NB4 (cell line): ENCODE results near the gene C2CD3.

ENCODE experiments used
- DNase-seq: peaks from one replicate; pipeline ENCODE4 v3.0.0; 2010; ENCODE audit warnings: low read depth
- H3K4me3 ChIP-seq: one replicate; pipeline ENCODE4 v1.5.1; 2011; ENCODE audit warnings: mild to moderate bottlenecking, low read depth, low read length, moderate library complexity
- CTCF ChIP-seq: IDR thresholded peaks from one replicate; pipeline ENCODE4 v1.5.1; 2012; ENCODE audit warnings: low read depth, low read length
- MAX ChIP-seq: IDR thresholded peaks from 2 replicates; pipeline ENCODE4 v1.6.1; 2011; ENCODE audit warnings: low read depth, low read length
- MYC ChIP-seq: IDR thresholded peaks from 2 replicates; pipeline ENCODE4 v1.6.1; 2011; ENCODE audit warnings: low read depth, low read length
- POLR2A ChIP-seq: IDR thresholded peaks from 2 replicates; pipeline ENCODE4 v1.6.1; 2011; ENCODE audit warnings: mild to moderate bottlenecking; ENCODE audit not compliant: insufficient read length; ENCODE audit errors: extremely low read depth

C2CD3 gene

GRCh38 chr11:74001822-74002286, 168.9 kb downstream of the C2CD3 start:
- no peak for TF ChIP-seq MAX
- no peak for TF ChIP-seq POLR2A
- TF ChIP-seq MYC, result no peak
- no peak overlapping the region for H3K4me3 ChIP-seq
- no peak for DNase-seq

GRCh38 chr11:74000307-74001133, 170.3 kb downstream of the C2CD3 start:
- no peak overlapping the region for H3K4me3 ChIP-seq
- TF ChIP-seq MYC, result no peak
- no peak for TF ChIP-seq MAX
- no peak for TF ChIP-seq POLR2A
- TF ChIP-seq CTCF, result no peak
- DNase-seq, result no peak

GRCh38 chr11:73999581-74000306, 171.1 kb downstream of the C2CD3 start:
- TF ChIP-seq POLR2A, result no peak
- no peak for TF ChIP-seq CTCF
- no peak for DNase-seq
- H3K4me3 ChIP-seq, result no peak overlapping the region

- no peak overlapping the region for H3K4me3 ChIP-seq
- DNase-seq, result no peak
- TF ChIP-seq MYC (no peak), CTCF (no peak), MAX (no peak), POLR2A (no peak)
Measured at GRCh38 chr11:73998846-73999575, 171.8 kb downstream of the C2CD3 start.

- H3K4me3 ChIP-seq, result no peak overlapping the region
- TF ChIP-seq MAX, result no peak
- no peak for TF ChIP-seq MYC
- TF ChIP-seq CTCF, result no peak
- no peak for TF ChIP-seq POLR2A
- no peak for DNase-seq
Measured at GRCh38 chr11:73997120-73997770, 173.6 kb downstream of the C2CD3 start.
